Esophagus (tissue), 2 donors: ENCODE data around the gene CCDC144A. TPM values are rescaled to one million over a fixed set of nuclear protein-coding genes. Genes with fewer than 3 reads are reported as not detected.

Experiments used
- polyA plus RNA-seq, 2 donors: library from polyadenylated mRNA; stranded (reverse); fragments of 200-250 nt; gene quantifications; one replicate each; pipeline ENCODE4 v1.2.3, GENCODE V29; 2013
- donor health status: healthy with polysubstance abuse.
- donor health status: Bipolar disorder and iron deficiency.

CCDC144A gene
- polyA plus RNA-seq, 2 donors, result 0.29 to 0.43 TPM

Other genes starting within 250 kb of the CCDC144A start
- under 1 TPM; 0.53 to 0.65 TPM for gene LRRC75A, start 198.0 kb upstream of the CCDC144A start, polyA plus RNA-seq
- 1 to 10 TPM; 2.5 to 3.3 TPM for gene ZNF287, start 121.0 kb upstream of the CCDC144A start, polyA plus RNA-seq
- 1 to 10 TPM in 1 of 2 donors, under 1 TPM in 1; 0.99 to 1.4 TPM for gene ZNF624, start 36.4 kb upstream of the CCDC144A start, polyA plus RNA-seq